GM23248 (cell line): ENCODE measurements around the gene ENDOV.

Source experiments
- EZH2 ChIP-seq: fragments of 200-600 bp; sonication (generic); IDR thresholded peaks from 2 replicates; pipeline ENCODE4 v1.6.1; 2018; ENCODE audit warnings: antibody characterized with exemption, mild to moderate bottlenecking; ENCODE audit not compliant: insufficient read depth, poor library complexity, severe bottlenecking
- EZH2phosphoT487 ChIP-seq: fragments of 200-600 bp; sonication (generic); IDR thresholded peaks from 2 replicates; pipeline ENCODE4 v1.6.1; 2018; ENCODE audit warnings: antibody characterized with exemption, moderate library complexity, mild to moderate bottlenecking, low read depth; ENCODE audit not compliant: insufficient read depth

DNA sequence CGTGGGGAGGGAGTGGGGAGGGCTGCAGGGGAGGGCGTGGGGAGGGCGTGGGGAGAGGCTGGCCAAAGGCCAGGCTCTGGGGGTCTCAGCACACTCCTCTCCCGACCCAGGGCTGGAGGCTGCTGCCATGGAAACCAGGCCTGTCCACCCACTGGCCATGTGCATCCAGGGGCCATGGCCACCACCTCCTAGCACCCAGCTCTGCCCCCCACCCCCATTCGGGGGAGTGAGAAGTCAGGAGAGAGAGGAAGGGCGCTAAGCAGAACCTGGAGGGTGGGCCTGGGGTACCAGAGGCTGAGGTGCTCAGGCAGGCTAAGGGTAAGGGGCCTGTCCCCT lies 29.6 kb downstream of the ENDOV start:
- TF ChIP-seq EZH2phosphoT487 (no peak), EZH2 (no peak)
